HFFc6 (cell line): ENCODE results near the gene SCGN. TPM values are rescaled to one million over a fixed set of nuclear protein-coding genes. Genes with fewer than 3 reads are reported as not detected.

Experiments used
- DNase-seq: peaks from one replicate; pipeline ENCODE4 v3.0.0-alpha.2; 2018
- H3K27ac Mint-ChIP-seq: 2 replicates; pipeline ENCODE4 v1.8.0; 2020; ENCODE audit warnings: mild to moderate bottlenecking, mixed read lengths
- H3K27me3 Mint-ChIP-seq: 2 replicates; pipeline ENCODE4 v1.8.0; 2021; ENCODE audit warnings: mild to moderate bottlenecking, moderate library complexity, mixed read lengths; ENCODE audit not compliant: insufficient read depth
- H3K36me3 Mint-ChIP-seq: 2 replicates; pipeline ENCODE4 v1.8.0; 2021; ENCODE audit warnings: low read depth, mixed read lengths
- H3K4me1 Mint-ChIP-seq: 2 replicates; pipeline ENCODE4 v1.8.0; 2020; ENCODE audit warnings: low read depth, mixed read lengths
- H3K4me3 Mint-ChIP-seq: 2 replicates; pipeline ENCODE4 v1.8.0; 2020; ENCODE audit warnings: mild to moderate bottlenecking, moderate library complexity, mixed read lengths
- H3K9me3 Mint-ChIP-seq: 2 replicates; pipeline ENCODE4 v1.8.0; 2020; ENCODE audit warnings: mild to moderate bottlenecking, mixed read lengths
- CTCF ChIP-seq: fragments of 200-600 bp; sonication (generic); IDR thresholded peaks from 2 replicates; pipeline ENCODE4 v1.5.0; 2021; ENCODE audit warnings: antibody characterized with exemption, mild to moderate bottlenecking
- total RNA-seq, 6 experiments: library from RNA; stranded (reverse); fragmentation: NEBNext Ultra II Directional; extraction: Animal tissue kit (Norgen Biotek cat#: 25700); gene quantifications; 2 replicates in 1 of 6; 3 replicates in 5 of 6; pipeline ENCODE4 v1.2.3, GENCODE V29; 2021

Gene SCGN
- total RNA-seq, 6 experiments from 2014 or later = not detected

GRCh38 chr6:25682324-25682723 is 30.3 kb downstream of the SCGN start:
- Mint-ChIP-seq H3K9me3 (no peaks in the 10 kb centered on the region), H3K27ac (no peak overlapping the region), H3K36me3 (no peaks in the 10 kb centered on the region), H3K4me1 (no peaks in the 10 kb centered on the region), H3K27me3 (no peaks in the 10 kb centered on the region; the same call in 1 of the 2 replicates), H3K4me3 (no peak overlapping the region)
- no peak for TF ChIP-seq CTCF
- no peak for DNase-seq

GRCh38 chr6:25684565-25684964 is 32.5 kb downstream of the SCGN start:
- peaks cover 1% of the 10 kb centered on the region for H3K27me3 Mint-ChIP-seq
- H3K9me3 Mint-ChIP-seq = no peaks in the 10 kb centered on the region
- no peak for DNase-seq
- H3K4me1 Mint-ChIP-seq = no peaks in the 10 kb centered on the region
- H3K36me3 Mint-ChIP-seq = no peaks in the 10 kb centered on the region
- no peak overlapping the region for H3K27ac Mint-ChIP-seq
- no peak overlapping the region for H3K4me3 Mint-ChIP-seq
- TF ChIP-seq CTCF = no peak

- H3K27ac Mint-ChIP-seq = no peak overlapping the region
- no peaks in the 10 kb centered on the region for H3K9me3 Mint-ChIP-seq
- DNase-seq = no peak
- H3K4me3 Mint-ChIP-seq = no peak overlapping the region
- no peaks in the 10 kb centered on the region for H3K36me3 Mint-ChIP-seq
- no peaks in the 10 kb centered on the region for H3K4me1 Mint-ChIP-seq
- no peak for TF ChIP-seq CTCF
- H3K27me3 Mint-ChIP-seq = peaks cover 1% of the 10 kb centered on the region
These were observed 33.2 kb downstream of the SCGN start for GRCh38 chr6:25685251-25685650.

GRCh38 chr6:25685896-25686295 is 33.9 kb downstream of the SCGN start:
- peaks cover 1% of the 10 kb centered on the region for H3K27me3 Mint-ChIP-seq
- TF ChIP-seq CTCF = no peak
- no peak overlapping the region for H3K4me3 Mint-ChIP-seq
- no peak for DNase-seq
- no peaks in the 10 kb centered on the region for H3K4me1 Mint-ChIP-seq
- no peak overlapping the region for H3K27ac Mint-ChIP-seq
- H3K36me3 Mint-ChIP-seq = no peaks in the 10 kb centered on the region
- H3K9me3 Mint-ChIP-seq = no peaks in the 10 kb centered on the region

GRCh38 chr6:25686856-25687255 is 34.8 kb downstream of the SCGN start:
- no peak overlapping the region for H3K4me3 Mint-ChIP-seq
- DNase-seq = no peak
- no peak overlapping the region for H3K27ac Mint-ChIP-seq
- TF ChIP-seq CTCF = no peak
- no peaks in the 10 kb centered on the region for H3K4me1 Mint-ChIP-seq
- H3K9me3 Mint-ChIP-seq = no peaks in the 10 kb centered on the region
- H3K27me3 Mint-ChIP-seq = peaks cover 1% of the 10 kb centered on the region
- no peaks in the 10 kb centered on the region for H3K36me3 Mint-ChIP-seq

GRCh38 chr6:25689966-25690365 is 38.0 kb downstream of the SCGN start:
- H3K4me1 Mint-ChIP-seq = peaks cover 11% of the 10 kb centered on the region
- H3K27me3 Mint-ChIP-seq = peaks cover 4% of the 10 kb centered on the region
- no peak overlapping the region for H3K27ac Mint-ChIP-seq
- H3K36me3 Mint-ChIP-seq = no peaks in the 10 kb centered on the region
- H3K4me3 Mint-ChIP-seq = no peak overlapping the region
- DNase-seq = no peak
- TF ChIP-seq CTCF = no peak
- H3K9me3 Mint-ChIP-seq = no peaks in the 10 kb centered on the region
